ENCODE data around the gene MUC12. TPM values are rescaled to one million over a fixed set of nuclear protein-coding genes. Genes with fewer than 3 reads are reported as not detected.
"Not testable (repeated sequence)": the region's sequence is repeated elsewhere in the genome, so short reads cannot be mapped to it uniquely, and the experiment has no call there.

MUC12 gene, protein sequence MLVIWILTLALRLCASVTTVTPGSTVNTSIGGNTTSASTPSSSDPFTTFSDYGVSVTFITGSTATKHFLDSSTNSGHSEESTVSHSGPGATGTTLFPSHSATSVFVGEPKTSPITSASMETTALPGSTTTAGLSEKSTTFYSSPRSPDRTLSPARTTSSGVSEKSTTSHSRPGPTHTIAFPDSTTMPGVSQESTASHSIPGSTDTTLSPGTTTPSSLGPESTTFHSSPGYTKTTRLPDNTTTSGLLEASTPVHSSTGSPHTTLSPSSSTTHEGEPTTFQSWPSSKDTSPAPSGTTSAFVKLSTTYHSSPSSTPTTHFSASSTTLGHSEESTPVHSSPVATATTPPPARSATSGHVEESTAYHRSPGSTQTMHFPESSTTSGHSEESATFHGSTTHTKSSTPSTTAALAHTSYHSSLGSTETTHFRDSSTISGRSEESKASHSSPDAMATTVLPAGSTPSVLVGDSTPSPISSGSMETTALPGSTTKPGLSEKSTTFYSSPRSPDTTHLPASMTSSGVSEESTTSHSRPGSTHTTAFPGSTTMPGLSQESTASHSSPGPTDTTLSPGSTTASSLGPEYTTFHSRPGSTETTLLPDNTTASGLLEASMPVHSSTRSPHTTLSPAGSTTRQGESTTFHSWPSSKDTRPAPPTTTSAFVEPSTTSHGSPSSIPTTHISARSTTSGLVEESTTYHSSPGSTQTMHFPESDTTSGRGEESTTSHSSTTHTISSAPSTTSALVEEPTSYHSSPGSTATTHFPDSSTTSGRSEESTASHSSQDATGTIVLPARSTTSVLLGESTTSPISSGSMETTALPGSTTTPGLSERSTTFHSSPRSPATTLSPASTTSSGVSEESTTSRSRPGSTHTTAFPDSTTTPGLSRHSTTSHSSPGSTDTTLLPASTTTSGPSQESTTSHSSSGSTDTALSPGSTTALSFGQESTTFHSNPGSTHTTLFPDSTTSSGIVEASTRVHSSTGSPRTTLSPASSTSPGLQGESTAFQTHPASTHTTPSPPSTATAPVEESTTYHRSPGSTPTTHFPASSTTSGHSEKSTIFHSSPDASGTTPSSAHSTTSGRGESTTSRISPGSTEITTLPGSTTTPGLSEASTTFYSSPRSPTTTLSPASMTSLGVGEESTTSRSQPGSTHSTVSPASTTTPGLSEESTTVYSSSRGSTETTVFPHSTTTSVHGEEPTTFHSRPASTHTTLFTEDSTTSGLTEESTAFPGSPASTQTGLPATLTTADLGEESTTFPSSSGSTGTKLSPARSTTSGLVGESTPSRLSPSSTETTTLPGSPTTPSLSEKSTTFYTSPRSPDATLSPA (N-terminal part only)
- not detected for total RNA-seq

DNA sequence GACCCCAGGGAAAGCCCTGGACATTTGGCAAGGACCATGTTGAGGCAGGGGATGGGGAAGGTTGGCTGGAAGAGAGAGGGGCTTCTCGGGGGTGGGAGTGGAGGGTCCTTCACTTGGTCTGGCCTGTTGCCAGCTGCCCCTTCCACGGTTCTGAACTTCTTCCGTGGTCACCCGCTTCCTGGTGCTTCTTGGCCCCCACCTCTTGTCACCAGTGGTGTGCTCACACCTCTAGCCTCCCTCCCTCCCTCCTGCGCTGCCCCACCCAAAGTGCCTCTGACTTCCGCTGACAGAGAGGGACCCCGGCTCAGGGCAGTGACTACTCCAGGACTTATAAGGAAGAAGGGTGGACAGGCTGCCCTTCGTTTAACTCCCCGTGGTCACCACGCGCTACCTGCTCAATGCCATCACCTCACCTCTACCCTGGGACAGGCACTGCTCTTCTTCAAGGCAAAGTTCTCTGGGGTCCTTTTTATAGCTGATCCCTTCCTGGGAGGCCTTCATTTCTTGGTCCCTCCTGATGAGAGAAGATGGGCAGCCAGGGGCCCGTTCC lies at the start of gene MUC12:
TSS of gene MUC12 (plus strand) at position 500 of the 550 bp plus-strand sequence. CDS start 58 bp downstream, outside the sequence.
- DNase-seq = no peak

GRCh38 chr7:100919779-100920437 lies 49.5 kb upstream of the MUC12 start:
- not testable (repeated sequence) for DNase-seq

DNA sequence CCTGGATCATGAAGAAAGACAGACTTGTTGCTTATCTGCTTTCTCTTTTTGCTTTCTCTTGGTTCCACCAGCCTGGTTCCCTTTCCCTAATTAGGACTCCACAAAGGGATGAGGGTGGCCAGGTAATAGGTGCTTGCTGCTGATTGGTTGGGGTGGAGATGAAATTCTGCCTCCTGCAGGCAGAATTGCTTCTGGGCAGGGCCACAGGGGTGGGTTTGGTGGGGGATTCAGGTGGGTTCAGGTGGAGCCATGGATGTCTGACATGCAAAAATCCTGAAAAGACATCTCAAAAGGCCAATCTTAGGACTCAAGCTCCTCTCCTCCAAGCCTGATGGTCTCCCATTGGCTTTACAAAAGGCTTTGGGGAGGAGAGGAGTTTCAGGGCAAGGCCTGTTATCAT lies 48.3 kb upstream of the MUC12 start:
- no peak for DNase-seq

- DNase-seq = not testable (repeated sequence)
Observed at GRCh38 chr7:100923616-100924015, 45.7 kb upstream of the MUC12 start.

DNA sequence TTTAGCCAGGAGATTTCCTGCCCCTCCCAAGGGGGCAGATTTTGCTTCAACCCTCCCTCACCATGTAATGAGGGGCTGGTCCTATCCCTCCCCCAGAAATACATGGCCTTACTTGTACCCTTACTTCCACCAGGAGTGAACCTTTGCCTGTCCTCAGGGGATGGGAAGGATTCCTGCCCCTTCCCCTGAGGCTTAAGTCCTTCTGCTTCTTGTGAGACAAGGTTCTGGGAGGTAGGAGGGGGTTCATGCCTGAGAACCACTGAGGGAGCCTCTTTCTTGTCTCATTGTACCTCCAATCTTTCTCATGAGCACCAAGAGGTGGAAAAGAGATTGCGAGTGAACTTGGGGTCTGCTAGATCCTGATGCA lies 39.6 kb upstream of the MUC12 start:
- DNase-seq = no peak

- DNase-seq = no peak
Observed at GRCh38 chr7:100933734-100934133, 35.6 kb upstream of the MUC12 start.

GRCh38 chr7:100935381-100935780 lies 34.0 kb upstream of the MUC12 start:
- not testable (repeated sequence) for DNase-seq

DNA sequence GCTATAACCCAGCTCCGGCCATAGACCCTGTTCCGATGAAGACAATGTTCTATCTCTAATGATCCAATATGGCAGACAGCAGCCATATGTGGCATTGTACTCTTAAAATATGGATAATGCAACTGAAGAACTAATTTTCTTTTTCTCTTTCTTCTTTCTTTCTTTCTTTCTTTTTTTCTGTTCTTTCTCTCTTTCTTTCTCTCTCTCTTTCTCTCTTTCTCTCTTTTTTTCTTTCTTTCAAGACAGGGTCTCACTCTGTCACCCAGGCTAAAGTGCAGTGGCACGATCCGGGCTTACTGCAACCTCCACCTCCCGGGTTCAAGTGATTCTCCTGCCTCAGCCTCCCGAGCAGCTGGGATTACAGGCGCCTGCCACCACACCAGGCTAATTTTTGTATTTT lies 33.2 kb upstream of the MUC12 start:
- DNase-seq = not testable (repeated sequence)

GRCh38 chr7:100942045-100942774 lies 27.2 kb upstream of the MUC12 start:
- DNase-seq = no peak

- no peak for DNase-seq
Observed at GRCh38 chr7:100943693-100944092, 25.7 kb upstream of the MUC12 start.

- no peak for DNase-seq
Observed at GRCh38 chr7:100944138-100944537, 25.2 kb upstream of the MUC12 start.

- DNase-seq = no peak
Observed at GRCh38 chr7:100946111-100946510, 23.3 kb upstream of the MUC12 start.

- no peak for DNase-seq
Observed at GRCh38 chr7:100946766-100947365, 22.5 kb upstream of the MUC12 start.

DNA sequence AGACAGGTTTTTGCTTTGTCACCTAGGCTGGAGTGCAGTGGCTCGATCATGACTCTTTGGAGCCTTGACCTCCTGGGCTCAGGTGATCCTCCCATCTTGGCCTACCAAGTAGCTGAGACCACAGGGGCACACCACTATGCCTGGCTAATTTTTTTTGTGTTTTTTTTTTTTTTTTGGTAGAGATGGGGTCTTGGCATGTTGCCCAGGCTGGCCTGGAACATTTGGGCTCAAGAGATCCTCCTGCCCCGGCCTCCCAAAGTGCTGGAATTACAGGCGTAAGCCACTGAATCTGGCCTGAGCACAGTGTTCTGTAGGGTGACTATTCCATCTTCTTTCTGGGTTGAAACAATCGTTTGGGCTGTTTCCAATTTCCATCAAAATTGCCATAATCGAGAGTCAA lies 21.6 kb upstream of the MUC12 start:
- DNase-seq = no peak

DNA sequence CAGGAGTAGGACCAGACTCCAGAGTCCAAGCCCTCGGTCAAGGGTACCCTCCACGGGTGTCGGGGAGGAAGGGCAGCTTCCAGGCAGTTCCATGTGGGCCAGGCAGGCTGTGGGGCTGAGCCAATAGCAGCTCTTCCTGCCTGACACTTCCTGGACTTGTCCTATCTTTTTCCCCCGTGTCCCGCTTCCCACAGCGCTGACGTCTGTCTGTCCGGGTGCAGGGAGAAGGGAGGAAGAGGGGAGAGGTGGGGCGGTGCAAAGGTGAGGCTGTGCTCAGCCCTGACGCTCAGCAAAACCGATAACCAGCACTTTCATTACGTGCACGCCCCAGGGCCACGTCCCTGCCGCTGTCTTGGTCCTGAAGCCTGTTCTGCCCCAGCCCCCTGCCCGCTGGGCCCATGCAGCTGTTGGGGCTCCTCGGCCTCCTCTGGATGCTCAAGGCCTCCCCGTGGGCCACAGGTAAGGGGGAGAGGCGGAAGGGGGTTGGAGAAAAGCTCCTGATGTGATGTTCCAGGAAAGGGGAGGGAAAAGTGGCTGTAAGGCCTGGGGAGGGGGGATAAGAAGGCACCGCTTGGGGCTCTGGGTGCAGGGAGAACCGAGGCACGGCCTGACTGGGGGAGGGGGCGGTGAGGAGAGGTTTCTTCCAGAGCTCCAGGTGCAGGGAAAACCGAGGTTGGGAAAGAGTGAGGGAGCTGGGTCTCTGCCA lies 20.0 kb upstream of the MUC12 start, which contains the start of gene MUC3A:
TSS of gene MUC3A (plus strand) at position 308 of the 706 bp plus-strand sequence. CDS start at position 399, 91 bp downstream.
- no peak for DNase-seq

DNA sequence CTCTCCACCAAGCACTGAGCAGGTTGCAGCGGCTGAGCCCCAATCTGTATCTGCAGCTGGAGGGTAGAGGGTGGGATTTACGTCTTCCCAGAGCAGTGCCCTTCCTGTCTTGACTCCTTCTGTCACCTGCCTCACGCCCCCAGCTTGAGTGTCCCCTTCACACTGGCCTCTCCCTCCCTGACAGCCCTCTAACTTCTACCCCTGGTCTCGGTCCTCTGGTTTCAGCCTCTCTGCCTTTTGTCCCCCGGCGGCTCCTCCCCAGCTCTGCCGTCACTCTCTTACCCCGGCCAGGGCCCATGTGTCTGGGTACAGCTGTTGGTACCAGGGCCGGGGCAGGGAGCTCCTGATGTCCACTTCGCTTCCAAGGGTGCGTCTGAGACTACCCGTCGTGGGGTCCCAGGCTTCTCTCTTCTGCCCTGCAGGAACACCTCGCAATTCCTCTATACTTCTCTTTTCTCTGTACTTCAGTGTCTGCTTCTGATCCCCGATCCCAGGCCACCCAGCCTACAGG lies 19.4 kb upstream of the MUC12 start:
- DNase-seq = no peak

DNA sequence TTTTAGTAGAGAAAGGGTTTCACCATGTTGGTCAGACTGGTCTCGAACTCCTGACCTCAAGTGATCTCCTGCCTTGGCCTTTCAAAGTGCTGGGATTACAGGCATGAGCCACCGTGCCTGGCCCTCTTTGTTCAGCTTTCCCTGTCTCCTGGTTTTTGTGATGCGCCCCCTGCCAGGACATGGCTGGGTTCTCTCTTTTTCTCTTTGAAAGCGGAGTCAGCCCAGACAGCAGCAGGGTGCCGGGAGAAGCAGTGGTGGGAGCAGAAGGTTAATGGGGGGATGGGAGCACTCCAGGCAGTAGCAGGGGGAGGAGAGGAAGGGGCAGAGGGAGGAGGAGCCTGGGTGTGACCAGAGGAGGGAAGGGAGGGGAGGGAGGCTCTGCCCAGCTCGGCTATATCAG lies 18.2 kb upstream of the MUC12 start:
- DNase-seq = no peak

- no peak for DNase-seq
Observed at GRCh38 chr7:100951888-100952560, 17.3 kb upstream of the MUC12 start.

GRCh38 chr7:100952641-100953040 lies 16.7 kb upstream of the MUC12 start:
- DNase-seq = no peak
